HG03135 (cell line): ENCODE results near the gene LCA5.
"Not testable (repeated sequence)": the region's sequence is repeated elsewhere in the genome, so short reads cannot be mapped to it uniquely, and the experiment has no call there.

Source experiments
- ATAC-seq: cut with Tn5 transposase; IDR thresholded peaks from one replicate; pipeline ENCODE4 v1.9.1; 2021; ENCODE audit warnings: mild to moderate bottlenecking, moderate library complexity; ENCODE audit not compliant: unreplicated experiment

Gene LCA5

DNA sequence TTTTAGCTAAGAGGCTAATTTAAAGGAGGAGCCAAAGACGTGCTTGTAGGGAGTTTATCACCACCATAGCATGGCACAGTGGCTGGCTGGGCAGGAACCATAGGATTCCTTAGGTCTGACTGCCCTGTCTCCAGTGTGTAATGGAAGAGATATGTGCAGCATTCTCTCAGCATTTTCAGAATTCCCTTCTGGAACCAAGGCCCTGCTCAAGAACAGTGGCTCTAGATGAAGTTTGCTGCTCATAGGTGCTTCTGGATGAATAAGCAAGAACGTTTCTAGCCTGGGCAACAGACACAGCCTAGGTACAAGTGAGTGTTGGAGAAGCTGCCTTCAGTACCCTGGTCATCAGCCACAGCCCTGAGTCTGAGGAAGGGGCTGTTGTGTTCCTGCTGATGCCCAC lies 69.1 kb downstream of the LCA5 start:
- no peak for ATAC-seq

- no peak for ATAC-seq
These were observed 69.5 kb downstream of the LCA5 start for GRCh38 chr6:79467716-79468115.

GRCh38 chr6:79466207-79466834 lies 70.9 kb downstream of the LCA5 start:
- ATAC-seq, result no peak

- no peak for ATAC-seq
These were observed 71.8 kb downstream of the LCA5 start for GRCh38 chr6:79465381-79465780.

DNA sequence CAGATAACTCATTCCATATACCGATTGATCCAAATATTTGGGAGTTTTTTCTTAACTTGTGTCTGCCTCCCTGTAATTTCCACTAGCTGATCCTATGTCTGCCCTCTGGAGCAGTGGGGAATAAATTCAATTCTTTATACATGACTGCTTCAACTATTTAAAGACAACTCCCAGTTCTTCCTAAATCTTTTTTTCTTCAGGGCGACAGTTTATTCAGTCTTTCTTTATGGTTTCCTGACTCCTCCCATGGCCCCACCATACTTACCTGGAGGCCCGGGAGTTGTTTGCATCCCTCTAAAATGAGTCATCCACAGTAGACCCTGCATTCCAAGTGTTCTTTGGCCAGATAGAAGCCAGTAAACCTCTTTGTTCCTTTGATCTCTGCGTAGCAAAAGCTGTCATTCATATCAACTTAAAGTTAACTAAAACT lies 73.6 kb downstream of the LCA5 start:
- ATAC-seq, result no peak

DNA sequence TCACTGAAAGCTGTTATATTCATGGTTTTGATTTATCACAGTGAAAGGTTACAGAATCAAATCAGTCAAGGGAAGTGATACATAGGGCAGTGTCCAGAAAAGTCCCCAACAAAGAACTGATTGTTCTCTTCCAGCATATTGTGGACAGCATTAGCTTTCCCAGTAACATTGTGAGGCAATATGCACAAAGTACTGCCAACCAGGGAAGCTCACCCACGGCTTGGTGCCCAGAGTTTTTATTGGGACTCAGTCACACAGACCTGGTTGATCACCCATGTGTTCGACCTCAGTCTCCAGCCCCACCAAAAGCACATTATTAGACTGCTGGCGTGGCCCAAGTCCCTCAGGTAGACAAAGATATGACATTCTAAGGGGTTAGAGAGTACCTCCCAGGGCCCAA lies 76.0 kb downstream of the LCA5 start:
- ATAC-seq, result no peak

GRCh38 chr6:79455446-79455845 lies 81.8 kb downstream of the LCA5 start:
- no peak for ATAC-seq

- no peak for ATAC-seq
These were observed 83.6 kb downstream of the LCA5 start for GRCh38 chr6:79453558-79454042.

DNA sequence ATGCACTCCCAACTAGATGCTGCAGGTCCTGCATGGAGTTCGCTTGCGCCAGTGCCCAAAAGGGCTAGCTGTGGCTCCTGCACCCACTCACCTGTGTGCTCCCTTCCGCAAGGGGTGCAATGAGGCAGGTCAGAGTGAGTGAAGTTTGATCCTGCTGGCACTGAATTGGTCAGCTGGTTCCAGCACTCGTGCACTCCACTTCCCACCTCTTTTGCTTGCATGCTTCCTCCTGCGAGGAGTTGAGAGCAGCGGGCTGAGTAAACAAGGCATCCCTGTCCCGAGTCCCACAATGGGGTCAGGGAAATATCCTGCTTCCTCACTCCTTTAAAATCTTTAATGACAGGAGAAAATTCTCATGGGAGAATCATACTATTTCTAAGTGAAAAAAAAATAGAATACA lies 86.2 kb downstream of the LCA5 start:
- no peak for ATAC-seq

DNA sequence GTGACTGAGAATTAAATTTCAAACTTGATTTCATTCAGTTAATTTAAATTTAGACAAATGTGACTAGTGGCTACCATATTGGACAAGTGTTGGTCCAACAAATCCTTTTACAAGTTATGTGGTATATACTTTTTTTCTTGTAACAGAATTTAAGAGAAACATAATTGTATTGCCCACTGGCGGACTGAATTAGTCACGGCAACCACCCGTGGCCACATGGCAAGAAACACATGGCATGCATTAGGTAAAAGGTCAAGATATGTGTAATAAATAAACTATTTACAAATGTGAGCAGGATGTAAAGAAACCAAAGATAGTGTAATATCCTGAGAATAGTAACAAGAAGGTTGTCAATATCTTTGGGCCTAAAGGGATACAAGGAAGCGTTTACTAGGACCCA lies 91.2 kb downstream of the LCA5 start:
- ATAC-seq, result no peak

DNA sequence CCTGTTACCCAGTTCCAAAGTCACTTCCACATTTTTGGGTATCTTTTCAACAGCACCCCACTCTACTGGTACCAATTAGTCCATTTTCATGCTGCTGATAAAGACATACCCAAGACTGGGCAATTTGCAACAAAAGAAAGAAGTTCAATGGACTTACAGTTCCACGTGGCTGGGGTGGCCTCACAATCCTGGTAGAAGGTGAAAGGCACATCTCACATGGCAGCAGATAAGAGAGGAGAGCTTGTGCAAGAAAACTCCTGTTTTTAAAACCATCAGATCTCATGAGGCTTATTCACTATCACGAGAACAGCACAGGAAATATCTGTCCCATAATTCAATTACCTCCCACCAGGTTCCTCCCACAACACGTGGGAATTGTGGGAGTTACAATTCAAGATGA lies 93.4 kb downstream of the LCA5 start:
- ATAC-seq, result not testable (repeated sequence)

- no peak for ATAC-seq
These were observed 96.0 kb downstream of the LCA5 start for GRCh38 chr6:79441192-79441591.

DNA sequence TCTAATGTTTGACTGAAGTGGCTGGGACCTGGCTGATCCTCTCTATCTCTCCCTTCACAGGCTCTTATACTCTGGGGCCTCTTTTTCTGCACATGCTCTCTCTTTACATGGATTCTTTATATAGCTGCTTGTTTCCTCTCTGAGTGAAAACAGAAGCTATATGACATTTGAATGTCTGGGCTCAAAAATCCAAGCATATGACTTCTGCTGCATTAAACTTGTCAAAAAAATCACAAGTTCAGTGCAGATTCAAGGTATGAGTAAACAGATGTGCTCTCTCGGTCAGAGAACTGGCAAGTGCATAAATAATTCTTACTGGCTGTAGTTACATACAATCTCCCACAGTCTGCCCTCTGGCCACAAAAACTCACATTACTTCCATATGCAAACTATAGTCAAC lies 96.6 kb downstream of the LCA5 start:
- ATAC-seq, result no peak

GRCh38 chr6:79438030-79438429 lies 99.2 kb downstream of the LCA5 start:
- ATAC-seq, result no peak

DNA sequence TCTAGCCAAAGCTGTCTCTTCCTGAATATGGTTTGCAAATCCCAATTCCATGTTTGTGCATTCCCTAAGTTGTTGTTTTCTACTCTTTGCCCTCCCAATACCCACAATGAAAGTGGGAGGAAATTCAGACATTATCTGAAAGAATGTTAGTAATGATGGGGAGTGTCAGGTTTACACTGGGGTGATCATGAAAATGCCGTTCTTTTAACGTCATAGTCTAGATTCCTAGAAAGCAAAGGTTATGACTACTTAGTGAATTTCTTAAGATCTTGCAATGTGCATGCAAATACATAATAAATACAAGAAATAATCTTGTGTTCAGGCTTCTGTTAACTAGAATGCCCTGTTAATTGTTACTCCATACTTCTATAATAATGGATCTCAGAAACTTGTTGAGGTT lies 101.0 kb downstream of the LCA5 start:
- no peak for ATAC-seq

- no peak for ATAC-seq
These were observed 101.5 kb downstream of the LCA5 start for GRCh38 chr6:79435746-79436145.
